NK-92 (cell line): Measurements from ENCODE around the gene KCNJ6.

Experiments
- DNase-seq: peaks from one replicate; lab custom pipeline; 2025; ENCODE audit not compliant: unreplicated experiment; lab: John Stamatoyannopoulos, UW

The KCNJ6 gene

DNA sequence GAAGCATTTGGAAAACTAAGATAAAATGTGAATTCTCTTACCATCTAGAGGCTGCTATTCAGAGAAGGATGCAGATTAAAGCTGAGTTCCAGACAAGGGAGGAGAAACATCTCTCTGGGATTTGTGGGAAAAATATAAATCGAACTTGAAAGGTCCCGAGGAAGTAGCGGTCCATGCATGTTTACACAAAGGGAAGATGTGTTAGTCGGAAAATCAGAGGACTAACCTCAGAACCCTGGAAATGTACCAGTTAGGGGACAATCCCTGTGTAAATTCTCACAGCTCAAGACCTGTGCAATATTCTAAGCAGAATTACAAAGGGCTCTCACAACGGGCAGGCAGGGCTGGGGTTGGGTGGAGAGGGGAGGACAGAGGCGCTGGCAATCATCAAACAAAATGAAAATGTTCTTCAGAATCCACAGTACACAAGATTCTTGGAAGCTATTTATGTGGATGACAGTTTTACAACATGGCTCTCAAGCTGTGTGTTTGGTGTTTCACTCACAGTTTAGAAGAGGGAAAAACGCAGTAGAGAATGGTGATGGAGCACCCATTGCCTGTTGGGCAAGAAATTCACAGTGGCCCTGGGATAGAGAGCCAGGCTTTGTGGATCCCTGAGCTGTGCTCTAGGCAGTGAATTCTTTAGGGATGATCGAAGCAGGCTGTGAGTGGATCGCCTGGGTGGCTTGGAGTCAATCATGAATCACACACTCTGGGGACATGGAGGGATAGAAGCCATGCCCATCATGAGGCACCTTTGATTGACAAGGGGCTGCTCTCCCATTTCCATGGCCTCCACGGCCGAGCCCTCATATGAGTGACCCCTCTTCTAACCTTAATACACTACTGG, 47.6 kb downstream of the KCNJ6 start:
- no peak for DNase-seq

DNA sequence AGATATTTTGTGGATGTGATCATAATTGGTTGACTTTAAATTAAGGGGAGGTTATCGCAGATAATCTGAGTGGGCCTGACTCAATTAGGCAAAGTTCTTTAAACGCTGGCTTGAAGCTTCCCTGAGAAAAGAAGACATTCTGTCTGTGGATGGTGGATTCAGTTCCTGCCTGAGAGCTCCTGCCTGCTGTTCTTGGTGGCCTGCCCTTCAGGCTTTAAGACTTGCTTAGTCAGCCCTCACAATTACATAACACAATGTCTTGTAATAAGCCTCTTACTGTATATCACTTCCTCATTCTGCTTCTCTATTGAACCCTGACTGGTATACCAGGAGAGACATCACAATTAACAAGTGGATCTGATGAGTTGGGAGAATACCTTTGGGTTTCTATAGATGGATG, 50.2 kb downstream of the KCNJ6 start:
- DNase-seq: no peak

DNA sequence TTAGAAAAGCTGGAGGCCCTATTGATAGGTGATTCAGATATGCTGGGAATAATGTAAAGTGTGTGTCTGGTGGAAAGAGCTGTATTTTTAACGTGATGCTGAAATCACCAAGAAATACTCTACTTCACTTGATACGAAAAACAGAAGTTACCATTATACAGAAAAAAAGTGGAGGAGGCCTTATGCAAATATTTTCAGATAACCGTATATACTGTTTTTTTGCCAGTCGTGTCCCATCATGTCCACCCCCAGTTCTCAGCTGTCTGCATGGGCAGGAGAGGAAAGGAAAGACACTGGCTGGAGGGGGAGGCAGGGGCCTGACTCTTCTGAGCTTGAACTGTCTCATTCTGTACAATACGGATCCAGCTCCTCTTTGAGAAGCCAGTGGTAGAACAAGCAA, 51.1 kb downstream of the KCNJ6 start:
- no peak for DNase-seq

DNA sequence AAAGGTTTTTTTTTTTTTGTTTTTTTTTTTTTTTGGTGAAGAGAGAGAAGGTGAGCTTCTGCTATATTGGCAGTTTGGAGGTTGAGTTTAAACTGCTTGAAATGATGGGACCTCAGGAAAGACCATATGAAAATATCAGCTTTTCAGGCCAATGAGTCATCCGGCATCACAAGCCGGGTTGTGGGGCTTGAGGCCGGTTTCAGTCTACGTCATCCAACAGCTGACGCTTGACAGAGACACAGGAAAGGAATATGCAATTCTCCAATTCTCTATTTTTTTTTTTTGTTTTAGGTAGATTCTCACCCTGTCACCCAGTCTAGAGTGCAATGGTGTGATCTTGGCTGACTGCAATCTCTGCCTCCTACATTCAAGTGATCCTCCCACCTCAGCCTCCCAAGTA, 52.4 kb downstream of the KCNJ6 start:
- no peak for DNase-seq

DNA sequence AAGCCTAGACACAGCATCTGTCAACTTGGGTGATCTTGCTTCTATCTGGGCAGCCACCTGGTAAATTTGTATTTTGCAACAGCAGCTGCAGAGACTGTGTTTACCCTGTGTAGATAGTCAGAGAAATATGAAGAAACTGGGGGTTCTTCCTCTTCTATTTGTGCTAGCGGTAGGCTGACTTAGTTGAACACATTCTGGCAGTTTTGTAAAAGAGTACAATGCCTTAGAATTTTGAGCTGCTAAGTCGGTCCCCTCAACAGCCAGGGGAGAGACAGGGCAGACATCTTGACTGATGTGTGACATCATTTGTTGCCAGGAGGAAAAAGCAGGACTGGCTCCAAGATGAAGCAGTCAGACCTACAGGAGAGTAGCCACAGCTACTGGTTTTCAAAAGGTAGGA, 53.7 kb downstream of the KCNJ6 start:
- no peak for DNase-seq

DNA sequence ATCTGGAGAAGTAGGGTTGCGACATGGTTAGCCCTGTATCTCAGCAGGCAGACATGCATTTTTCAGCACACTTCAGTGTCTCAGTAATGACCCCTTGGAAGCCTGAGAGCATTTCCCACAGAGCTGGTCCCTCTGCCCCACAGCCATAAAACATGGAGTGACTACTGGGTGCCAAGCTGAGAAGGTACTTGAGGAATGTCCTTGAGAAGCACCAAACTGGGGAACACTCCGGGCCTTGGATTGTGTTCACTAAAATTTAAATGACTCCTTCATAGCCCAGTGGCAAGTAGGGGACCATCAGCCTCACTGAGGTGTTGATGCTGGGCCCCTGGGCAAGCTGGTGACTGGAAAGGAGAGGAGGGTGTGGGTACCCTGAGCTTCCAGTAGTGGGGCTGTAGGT, 54.7 kb downstream of the KCNJ6 start:
- DNase-seq: no peak

DNA sequence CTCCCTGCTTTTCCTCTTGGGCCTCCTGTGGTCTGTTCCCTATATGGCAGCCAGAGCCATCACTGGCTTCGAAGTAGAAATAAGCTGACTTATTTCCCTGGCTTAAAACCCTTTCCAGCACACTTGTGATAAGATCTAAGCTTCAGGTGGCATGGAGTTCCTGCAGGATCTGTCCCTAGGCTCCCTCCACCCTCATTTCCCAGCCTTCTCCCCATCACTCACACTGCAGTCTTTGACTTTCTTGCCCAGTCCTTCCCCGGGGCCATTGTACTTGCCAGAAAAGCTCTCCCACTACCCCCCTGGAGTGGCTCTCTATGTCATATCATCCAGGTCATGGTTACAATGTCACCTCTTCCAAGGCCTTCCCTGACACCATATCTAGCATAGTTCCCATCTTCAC, 55.8 kb downstream of the KCNJ6 start:
- no peak for DNase-seq

DNA sequence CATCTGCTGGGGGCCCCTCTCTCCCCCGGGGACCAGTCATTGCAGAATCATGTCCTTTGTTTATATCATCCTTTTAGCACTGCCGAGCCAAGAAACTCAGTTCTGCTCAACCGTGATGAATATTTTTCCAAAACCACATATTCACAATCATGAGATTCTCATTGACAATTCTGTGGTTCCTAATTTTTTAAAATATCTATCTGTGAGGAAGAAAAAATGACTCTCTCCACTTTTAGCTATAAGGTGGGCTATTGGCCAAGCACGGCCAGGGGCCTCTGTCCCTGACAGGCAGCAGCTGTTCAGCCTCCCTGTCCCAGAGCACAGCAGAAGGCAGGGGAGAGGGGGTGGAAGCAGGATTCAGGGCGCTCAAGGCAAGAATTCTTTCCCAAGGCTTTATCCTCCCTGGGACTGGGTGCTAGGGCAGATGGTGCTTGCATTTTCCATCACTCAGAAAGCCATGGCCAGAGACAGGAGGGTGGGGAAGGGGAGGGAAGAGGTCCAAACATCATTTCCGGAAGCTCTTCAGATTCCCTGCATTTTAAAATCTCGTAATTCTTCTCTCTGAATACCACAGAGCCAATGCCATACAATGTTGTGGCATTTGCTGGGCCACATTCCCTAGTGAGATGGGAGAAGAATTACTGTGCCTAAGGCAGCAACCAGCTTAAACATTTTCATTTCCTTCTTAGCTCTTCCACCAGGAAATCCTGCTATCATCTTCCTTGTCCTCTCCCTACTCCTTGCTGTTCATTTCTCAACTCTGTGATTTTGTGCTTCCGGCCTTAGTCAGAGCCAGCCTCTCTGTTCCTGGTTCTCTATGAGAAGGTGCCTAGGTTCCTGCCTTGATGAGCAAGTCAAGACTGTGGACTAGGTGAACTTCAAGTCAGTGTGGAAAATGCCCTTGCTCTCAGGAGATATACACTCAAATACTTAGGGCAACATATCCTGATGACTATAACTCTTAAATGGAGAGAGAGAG, 60.3 kb downstream of the KCNJ6 start:
- DNase-seq: no peak

DNA sequence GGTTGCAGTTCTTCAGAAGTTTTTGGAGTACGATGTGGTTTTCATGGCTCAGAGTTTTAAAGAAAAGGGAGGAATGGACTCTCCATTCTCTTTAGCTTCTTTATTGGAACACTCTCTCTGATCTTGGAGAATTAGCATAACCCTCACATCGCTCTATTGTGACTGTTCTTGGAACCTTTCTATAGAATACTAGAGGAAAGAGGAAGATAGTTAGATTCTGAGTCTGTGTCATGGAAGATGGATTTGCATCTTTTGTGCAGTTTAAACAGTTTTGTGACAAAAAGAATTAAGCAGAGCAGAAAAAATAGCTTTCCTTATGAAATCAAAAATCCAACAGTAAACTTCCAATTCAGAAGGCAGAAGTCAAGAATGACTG, 61.0 kb downstream of the KCNJ6 start:
- DNase-seq: no peak

DNA sequence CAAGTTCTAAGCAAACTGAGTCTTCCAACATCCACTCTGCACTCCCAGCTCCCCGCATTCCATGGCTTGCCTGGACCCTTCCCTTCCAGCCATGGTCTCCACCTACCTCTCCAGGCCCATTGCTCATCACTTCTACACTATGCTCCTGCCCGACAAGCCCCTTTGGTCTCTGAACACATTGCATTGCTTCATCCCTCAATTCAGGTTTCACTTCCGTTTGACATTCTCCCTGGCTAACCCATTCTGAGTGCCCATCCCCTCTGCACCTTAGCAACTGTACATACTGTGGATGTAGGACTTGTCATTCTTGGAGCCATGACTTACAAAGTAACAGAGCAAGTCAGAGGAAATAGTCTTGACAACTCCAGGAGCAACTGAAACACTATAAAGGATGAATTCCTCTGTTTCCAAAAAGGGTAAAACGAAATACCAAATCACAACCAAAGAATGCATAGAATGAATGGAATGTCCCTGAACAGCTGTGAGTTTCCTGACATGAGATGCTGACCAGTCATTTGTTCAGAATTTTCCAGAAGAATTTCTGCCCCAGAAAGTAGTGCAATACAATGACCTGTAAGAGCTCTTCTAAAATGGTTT, 66.7 kb downstream of the KCNJ6 start:
- no peak for DNase-seq

DNA sequence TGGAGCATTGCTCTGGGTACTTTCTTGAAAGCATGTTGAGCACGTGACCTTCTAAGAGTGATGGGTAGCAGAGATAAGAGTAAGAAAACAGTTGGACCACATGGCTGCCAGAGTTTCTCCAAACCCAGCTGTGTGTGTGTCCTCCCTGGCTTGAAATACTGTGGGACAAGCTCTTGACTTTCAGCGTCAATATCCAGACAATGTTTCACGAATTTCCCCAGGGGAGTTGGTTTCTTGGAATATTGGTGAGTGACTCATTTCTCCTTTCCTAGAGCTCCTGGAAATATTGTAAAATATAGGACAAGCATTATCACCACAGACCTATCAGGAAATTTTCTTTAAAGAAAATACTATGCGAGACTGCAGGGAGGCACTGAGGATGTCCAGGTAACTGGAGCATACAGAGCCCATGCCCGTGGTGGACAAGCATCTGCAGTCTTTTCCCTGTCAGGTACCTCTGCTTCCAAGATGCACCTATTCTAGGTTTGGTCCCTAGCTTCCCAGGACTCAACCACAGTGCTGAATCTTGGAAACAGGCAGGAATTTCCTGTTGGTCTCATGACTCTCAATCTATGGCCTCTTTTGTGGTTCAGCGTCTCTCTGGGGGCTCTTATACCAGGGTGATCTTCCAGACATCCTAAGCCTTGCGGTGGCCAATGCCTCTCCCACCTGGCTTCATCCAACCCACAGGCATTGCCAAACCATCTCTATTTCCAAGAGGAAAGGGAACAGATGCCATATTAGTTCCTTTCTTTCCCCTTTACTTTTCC, 67.4 kb downstream of the KCNJ6 start:
- DNase-seq: no peak

DNA sequence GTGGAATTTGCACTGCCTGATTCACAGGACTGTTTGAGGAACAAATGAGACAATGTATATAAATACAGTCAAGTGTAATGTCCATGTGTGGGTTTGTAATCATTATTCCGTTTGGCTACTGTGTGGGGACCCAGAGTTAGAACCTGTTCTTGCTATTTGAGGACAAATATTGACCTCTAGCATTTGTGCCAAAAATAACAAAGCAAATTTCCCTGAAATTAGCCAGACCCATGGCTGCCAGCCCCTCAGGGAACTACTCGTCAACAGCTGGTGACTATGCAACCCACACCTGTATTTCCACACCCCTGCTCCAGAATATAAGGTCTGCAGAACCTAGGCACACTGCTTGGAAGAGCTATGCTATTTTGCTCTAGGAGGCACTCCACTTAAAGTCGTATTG, 70.7 kb downstream of the KCNJ6 start:
- DNase-seq: no peak

DNA sequence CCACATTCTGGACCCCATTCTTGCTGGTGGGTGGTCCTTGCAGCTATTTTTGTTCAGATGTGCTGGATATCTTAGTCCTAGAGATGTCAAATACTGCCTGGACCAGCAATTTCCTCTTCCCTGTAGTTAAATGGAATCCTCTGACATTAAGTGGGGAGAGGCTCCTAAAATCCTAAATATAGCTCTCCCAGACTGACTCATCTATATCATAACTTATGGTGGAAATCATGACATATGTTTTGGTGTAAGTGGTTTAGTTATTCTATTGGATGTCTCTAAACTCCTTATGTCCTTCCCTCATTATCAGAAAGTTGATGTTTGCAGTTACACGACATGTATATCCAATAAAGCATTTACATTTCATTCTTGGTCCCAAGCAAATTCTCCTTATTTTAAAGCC, 73.1 kb downstream of the KCNJ6 start:
- DNase-seq: no peak

DNA sequence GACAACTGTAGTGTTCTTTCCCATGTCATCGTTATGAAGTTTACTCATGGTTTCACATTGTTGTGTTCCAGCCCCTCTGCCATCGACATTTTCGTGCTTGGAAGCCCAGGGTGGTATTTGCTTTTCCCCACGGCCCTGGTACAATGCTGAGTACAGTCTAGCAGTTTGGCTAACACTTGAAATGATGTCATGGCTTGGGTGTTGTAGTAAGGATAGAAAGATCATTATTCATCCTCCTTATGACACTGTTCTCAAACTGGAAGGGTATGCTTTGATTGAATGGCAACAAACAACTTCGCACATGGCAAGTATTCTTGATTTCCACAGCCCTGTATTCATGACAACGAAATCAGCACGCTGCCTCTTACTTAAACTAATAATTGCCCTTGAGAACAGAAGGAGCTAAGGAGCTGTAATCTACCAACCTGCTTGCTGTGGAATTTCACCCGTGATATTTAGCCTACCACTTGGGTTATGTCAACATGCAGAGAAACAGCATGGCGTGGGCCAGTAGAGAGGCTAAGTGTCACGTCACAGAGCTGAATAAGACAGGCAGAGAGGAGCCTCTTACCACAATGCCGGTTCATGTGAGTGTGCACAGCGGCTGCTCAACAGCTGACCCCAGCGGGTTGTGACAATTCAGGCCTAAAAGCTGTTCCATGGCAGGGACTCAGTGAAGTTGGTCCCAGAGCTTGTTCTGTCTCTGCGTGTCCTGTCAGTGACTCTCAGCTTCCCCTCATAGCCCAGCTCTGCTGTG, 73.9 kb downstream of the KCNJ6 start:
- DNase-seq: no peak

DNA sequence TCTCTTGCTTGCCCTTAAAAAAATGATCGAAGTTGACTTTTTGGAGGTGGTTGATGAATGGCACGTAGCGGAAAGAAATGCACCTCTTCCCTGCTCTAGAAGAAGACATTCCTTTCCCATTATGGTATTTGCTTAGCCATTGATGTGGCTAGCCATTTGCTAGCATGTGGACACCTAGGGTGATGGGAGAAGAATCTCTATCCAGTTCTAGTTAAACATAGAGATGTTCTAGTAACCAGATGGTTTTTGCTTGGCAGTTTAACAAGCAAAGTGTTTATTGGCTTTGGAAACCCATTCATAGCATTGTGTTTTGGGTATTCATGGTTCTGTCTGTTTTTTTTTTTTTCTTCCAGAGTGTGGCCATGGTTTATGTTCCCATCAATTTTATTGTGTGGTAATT, 78.9 kb downstream of the KCNJ6 start:
- no peak for DNase-seq

DNA sequence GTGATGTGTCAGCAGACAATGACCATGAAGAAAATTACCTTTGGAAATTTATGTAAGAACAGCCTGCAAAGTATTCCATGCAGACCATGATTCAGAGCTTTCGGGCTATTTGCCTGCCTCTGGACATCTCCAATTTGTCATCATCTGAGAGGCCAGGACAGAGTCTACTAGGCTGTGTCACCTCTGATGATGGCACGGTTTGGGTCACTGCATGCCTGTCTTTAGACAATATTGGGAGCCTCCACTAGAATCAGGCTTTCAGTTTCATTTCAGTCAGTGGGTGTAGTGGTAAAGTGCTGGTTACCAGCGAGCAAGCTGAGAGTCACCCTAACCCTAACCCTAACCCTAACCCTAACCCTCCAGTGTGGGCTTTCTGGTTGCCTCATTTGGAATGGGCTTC, 80.8 kb downstream of the KCNJ6 start:
- no peak for DNase-seq

DNA sequence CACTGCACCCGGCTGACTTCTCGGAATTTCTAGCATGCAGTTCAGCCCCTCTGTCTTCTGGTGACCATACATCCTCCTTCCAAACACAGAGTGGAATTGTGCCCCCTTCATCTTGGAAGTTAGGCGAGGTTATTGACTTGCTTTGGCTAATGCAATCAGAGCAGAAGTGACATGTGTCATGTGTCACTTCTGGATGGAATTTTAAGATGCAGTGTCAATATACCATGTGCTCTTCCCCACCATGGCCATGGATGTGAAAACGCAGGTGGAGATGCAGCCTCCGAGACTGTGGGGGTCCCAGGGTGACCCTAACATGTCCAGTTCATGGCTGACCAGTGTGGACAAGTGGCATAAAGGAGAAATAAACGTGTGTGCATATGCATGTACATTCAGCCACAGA, 83.0 kb downstream of the KCNJ6 start:
- DNase-seq: no peak

DNA sequence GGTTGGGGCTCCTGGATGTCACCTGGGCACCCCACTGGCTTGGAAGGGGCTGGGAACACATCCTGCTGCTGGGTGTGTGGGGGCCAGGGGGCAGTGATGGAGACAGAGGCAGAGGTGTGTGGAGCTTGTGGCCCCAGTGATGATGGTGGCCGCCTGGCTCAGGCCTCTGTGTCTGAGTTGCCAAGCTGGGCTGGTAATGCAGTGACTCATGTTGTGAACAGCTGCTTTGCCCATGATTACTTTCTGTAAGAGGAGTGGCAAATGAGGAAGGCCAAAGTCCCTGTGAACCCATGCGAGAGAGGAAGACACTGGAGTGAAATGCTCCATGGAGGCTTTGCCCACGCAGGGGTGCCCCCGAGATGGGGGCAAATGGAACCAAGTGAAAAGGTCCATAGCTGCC, 86.8 kb downstream of the KCNJ6 start:
- no peak for DNase-seq

DNA sequence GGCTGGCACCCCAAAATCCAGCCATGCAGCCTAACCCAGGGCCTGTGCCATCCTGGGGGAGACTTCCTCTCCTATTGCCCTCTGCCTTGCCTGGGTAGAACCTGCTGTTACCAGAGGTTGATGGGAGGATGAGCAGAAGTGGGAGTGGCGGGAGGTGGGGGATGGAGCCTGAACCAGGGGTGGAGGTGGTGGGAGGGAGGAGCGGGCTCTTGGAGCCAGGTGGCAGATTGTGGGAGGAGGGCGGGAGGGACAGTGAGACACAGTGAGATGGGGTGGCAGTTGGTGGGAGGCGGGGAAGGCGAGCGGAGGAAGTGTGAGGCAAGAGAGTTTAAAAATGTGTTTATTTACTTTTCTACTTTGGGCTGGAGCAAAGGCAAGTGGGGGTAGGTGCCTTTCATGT, 87.3 kb downstream of the KCNJ6 start:
- DNase-seq: no peak

DNA sequence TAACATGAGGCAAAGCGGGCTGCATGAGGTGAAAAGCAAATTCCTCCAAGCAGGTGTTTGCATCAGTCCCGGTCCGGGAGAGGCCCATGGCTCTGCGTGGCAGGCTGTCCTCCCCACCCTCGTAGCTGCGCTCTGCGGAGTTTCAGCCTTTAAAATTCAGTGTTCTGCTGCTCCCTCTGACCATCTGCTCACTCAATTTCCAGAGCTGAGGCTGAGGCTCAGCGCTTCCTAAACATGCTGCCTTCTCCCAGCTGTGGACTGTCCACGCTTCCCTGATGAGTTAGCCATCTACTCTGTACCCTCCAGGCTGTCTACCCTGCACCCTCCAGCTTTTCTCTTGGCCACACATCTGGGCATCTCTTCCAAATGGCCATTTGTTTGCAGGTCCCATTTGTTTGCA, 87.7 kb downstream of the KCNJ6 start:
- no peak for DNase-seq
